ENCODE measurements around the gene PLEKHG7. TPM values are rescaled to one million over a fixed set of nuclear protein-coding genes. Genes with fewer than 3 reads are reported as not detected.

Gene PLEKHG7
- total RNA-seq, 8 experiments from 2014 or later = 0.05 to 0.91 (median 0.20) TPM

DNA sequence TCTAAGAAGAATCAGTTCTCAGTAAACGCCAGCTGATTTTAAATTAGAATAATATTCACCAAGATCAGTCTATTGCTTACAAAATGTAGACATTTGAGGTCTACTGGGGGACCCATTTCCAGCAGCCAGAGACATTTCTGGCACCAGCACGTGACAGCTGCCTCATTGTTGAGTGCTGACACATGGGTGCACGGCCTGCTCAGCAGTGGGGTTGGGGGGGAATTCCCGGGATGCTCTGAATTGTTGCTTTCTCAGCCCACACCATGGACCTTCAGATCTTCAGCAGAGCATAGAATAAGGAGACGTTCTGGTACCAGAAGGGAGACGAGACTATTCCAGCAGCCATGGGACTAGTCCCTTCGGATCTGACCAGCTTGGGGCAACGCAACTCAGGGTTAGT lies 18.3 kb downstream of the PLEKHG7 start:
- Histone ChIP-seq H3K4me1 (replicated peaks in 1 of 2) (no peaks in the 10 kb centered on the region), H3K4me3 (no peak overlapping the region), H3K27ac (no peak overlapping the region)
- in situ Hi-C loops (cut with MboI; ENCODE audit: low pct_unique_long_range_greater_than_20kb in 2 of 9, low sequenced_read_pairs in 9 of 9, unreplicated experiment in 9 of 9) = no loop called here
- ATAC-seq (replicated peaks in 6 of 8) = no peak
- WGBS, 10 experiments = 69 to 100% (median 86%) methylated on average over 1 to 6 of the region's 8 CpGs; no CpG with 5 or more reads in 2 of the 10 experiments

GRCh38 chr12:92721656-92722055 lies 18.9 kb downstream of the PLEKHG7 start:
- no peak overlapping the region for H3K27ac ChIP-seq
- 0 to 100% (median 51%) methylated on average over 1 of the region's 1 CpG; no CpG with 5 or more reads in 4 of the 10 experiments for WGBS, 10 experiments
- in situ Hi-C loops (cut with MboI; ENCODE audit: low pct_unique_long_range_greater_than_20kb in 2 of 9, low sequenced_read_pairs in 9 of 9, unreplicated experiment in 9 of 9) = no loop called here
- peak in 1 of 8 experiments; percentile 21 for ATAC-seq (replicated peaks in 6 of 8)
- H3K4me3 ChIP-seq = no peak overlapping the region
- no peaks in the 10 kb centered on the region for H3K4me1 ChIP-seq (replicated peaks in 1 of 2)

DNA sequence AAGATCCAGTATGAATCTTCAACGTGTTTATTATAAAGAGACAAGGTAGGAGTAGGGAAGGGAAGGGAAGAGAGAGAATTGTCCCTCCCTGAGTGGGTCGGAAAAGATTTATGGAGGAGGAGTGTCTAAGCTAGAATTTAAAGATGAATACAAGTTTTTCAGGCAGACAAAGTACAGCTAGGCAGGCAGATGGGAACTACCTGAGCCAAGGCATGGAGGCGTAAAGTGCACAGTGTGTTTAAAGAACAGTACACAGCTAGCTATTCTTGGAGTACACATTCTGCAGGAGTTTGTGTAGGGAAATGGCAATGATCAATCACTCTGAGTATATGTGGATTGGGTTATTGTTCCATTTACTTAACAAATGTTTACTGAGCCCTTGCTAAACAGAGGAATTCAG lies 20.1 kb downstream of the PLEKHG7 start:
- H3K4me1 ChIP-seq (replicated peaks in 1 of 2) = no peaks in the 10 kb centered on the region
- no peak for ATAC-seq (replicated peaks in 6 of 8)
- WGBS, 10 experiments = 42 to 100% (median 80%) methylated on average over 1 to 3 of the region's 3 CpGs; no CpG with 5 or more reads in 1 of the 10 experiments
- in situ Hi-C loops (cut with MboI; ENCODE audit: low pct_unique_long_range_greater_than_20kb in 2 of 9, low sequenced_read_pairs in 9 of 9, unreplicated experiment in 9 of 9) = no loop called here
- no peak overlapping the region for H3K27ac ChIP-seq
- no peak overlapping the region for H3K4me3 ChIP-seq

DNA sequence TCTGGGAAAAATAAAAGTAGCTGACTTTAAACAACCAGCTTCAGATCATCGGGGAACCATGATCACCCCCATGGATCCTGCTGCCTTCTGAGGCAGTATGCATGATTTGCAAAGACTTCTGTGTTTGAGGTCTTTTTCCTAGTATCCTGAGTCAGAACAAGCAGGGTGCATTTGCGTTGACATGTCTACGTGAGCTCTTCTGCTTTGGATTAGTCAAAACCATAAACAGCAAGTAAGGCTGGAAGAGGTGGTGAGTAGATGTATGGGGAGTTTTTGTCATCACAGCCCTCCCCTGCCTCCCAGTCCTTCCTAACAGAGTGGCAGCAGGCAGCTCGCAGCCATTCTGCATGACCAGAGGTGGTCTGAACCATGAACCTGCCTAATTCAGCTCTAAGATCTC lies 24.1 kb downstream of the PLEKHG7 start:
- Histone ChIP-seq H3K27ac (no peak overlapping the region), H3K4me3 (no peak overlapping the region), H3K4me1 (replicated peaks in 1 of 2) (no peaks in the 10 kb centered on the region)
- peak in 1 of 8 experiments; percentile 51 for ATAC-seq (replicated peaks in 6 of 8)
- in situ Hi-C loops (cut with MboI; ENCODE audit: low pct_unique_long_range_greater_than_20kb in 2 of 9, low sequenced_read_pairs in 9 of 9, unreplicated experiment in 9 of 9) = no loop called here
- WGBS, 10 experiments = 20 to 100% (median 60%) methylated on average over 1 to 4 of the region's 4 CpGs; no CpG with 5 or more reads in 1 of the 10 experiments

DNA sequence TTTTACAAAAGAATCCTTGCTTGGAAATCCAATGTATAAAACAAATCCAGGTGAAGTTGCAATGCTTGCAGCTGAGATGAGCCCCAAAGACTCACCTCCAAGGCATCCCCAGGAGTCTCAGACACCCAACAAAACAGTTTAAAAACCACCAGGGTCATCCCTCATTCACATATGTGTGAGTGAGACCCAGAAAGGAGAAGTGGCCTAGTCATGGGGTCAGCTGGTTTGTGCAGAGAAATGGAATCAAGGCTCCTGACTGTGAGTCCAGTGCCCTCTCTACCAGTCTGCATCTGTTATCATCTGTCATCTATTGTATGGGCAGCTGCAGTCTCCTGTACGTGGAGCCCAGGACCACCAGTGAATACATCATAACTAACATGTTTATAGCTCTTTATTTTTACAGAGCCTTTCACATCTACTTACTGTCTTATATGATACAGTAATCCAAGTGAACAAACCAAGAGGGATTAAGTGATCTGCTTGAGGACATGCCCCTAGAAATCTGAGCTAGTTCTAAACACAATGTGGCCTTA lies 27.1 kb downstream of the PLEKHG7 start:
- no peak for ATAC-seq (replicated peaks in 6 of 8)
- in situ Hi-C loops (cut with MboI; ENCODE audit: low pct_unique_long_range_greater_than_20kb in 2 of 9, low sequenced_read_pairs in 9 of 9, unreplicated experiment in 9 of 9) = no loop called here
- WGBS, 10 experiments = 40 to 57% (median 50%) methylated on average over 1 of the region's 1 CpG; no CpG with 5 or more reads in 7 of the 10 experiments

GRCh38 chr12:92730758-92731157 lies 28.0 kb downstream of the PLEKHG7 start:
- no peak for ATAC-seq (replicated peaks in 6 of 8)
- Histone ChIP-seq H3K4me1 (replicated peaks in 1 of 2) (peaks cover 0 to 6% of the 10 kb centered on the region in 2 donors), H3K4me3 (no peak overlapping the region), H3K27ac (no peak overlapping the region)
- in situ Hi-C loops (cut with MboI; ENCODE audit: low pct_unique_long_range_greater_than_20kb in 2 of 9, low sequenced_read_pairs in 9 of 9, unreplicated experiment in 9 of 9) = no loop called here
- WGBS, 10 experiments = 67 to 100% (median 90%) methylated on average over 1 to 4 of the region's 5 CpGs; no CpG with 5 or more reads in 4 of the 10 experiments

More for the DNA sequence above, 27.1 kb downstream of the PLEKHG7 start:
- Histone ChIP-seq H3K27ac (no peak overlapping the region), H3K4me3 (no peak overlapping the region), H3K4me1 (replicated peaks in 1 of 2) (peaks cover 0 to 6% of the 10 kb centered on the region in 2 donors)

GRCh38 chr12:92732216-92732615 lies 29.4 kb downstream of the PLEKHG7 start:
- 57 to 100% (median 88%) methylated on average over 2 to 5 of the region's 5 CpGs; no CpG with 5 or more reads in 1 of the 10 experiments for WGBS, 10 experiments
- H3K4me1 ChIP-seq (replicated peaks in 1 of 2) = peaks cover 0 to 6% of the 10 kb centered on the region in 2 donors
- in situ Hi-C loops (cut with MboI; ENCODE audit: low pct_unique_long_range_greater_than_20kb in 2 of 9, low sequenced_read_pairs in 9 of 9, unreplicated experiment in 9 of 9) = no loop called here
- H3K27ac ChIP-seq = no peak overlapping the region
- no peak for ATAC-seq (replicated peaks in 6 of 8)
- H3K4me3 ChIP-seq = no peak overlapping the region

GRCh38 chr12:92732716-92733115 lies 29.9 kb downstream of the PLEKHG7 start:
- peaks cover 0 to 6% of the 10 kb centered on the region in 2 donors for H3K4me1 ChIP-seq (replicated peaks in 1 of 2)
- no peak overlapping the region for H3K27ac ChIP-seq
- ATAC-seq (replicated peaks in 6 of 8) = no peak
- H3K4me3 ChIP-seq = no peak overlapping the region
- in situ Hi-C loops (cut with MboI; ENCODE audit: low pct_unique_long_range_greater_than_20kb in 2 of 9, low sequenced_read_pairs in 9 of 9, unreplicated experiment in 9 of 9) = no loop called here
- WGBS, 10 experiments = 40 to 100% (median 74%) methylated on average over 2 to 6 of the region's 6 CpGs; no CpG with 5 or more reads in 4 of the 10 experiments

GRCh38 chr12:92733181-92733580 lies 30.4 kb downstream of the PLEKHG7 start:
- no peak for ATAC-seq (replicated peaks in 6 of 8)
- no peak overlapping the region for H3K4me3 ChIP-seq
- WGBS, 10 experiments = 0 to 100% (median 76%) methylated on average over 1 to 6 of the region's 6 CpGs; no CpG with 5 or more reads in 3 of the 10 experiments
- H3K27ac ChIP-seq = no peak overlapping the region
- in situ Hi-C loops (cut with MboI; ENCODE audit: low pct_unique_long_range_greater_than_20kb in 2 of 9, low sequenced_read_pairs in 9 of 9, unreplicated experiment in 9 of 9) = no loop called here
- H3K4me1 ChIP-seq (replicated peaks in 1 of 2) = peaks cover 0 to 6% of the 10 kb centered on the region in 2 donors

- ATAC-seq (replicated peaks in 6 of 8) = no peak
- Histone ChIP-seq H3K27ac (no peak overlapping the region), H3K4me1 (replicated peaks in 1 of 2) (peaks cover 0 to 6% of the 10 kb centered on the region in 2 donors), H3K4me3 (no peak overlapping the region)
- in situ Hi-C loops (cut with MboI; ENCODE audit: low pct_unique_long_range_greater_than_20kb in 2 of 9, low sequenced_read_pairs in 9 of 9, unreplicated experiment in 9 of 9) = no loop called here
- WGBS, 10 experiments = 17 to 90% (median 69%) methylated on average over 1 to 3 of the region's 3 CpGs
These were observed 30.9 kb downstream of the PLEKHG7 start for GRCh38 chr12:92733661-92734060.

- H3K4me3 ChIP-seq = no peak overlapping the region
- WGBS, 10 experiments = 11 to 100% (median 75%) methylated on average over 1 to 3 of the region's 3 CpGs
- H3K4me1 ChIP-seq (replicated peaks in 1 of 2) = peaks cover 0 to 6% of the 10 kb centered on the region in 2 donors
- ATAC-seq (replicated peaks in 6 of 8) = peak in 5 of 8 experiments; percentile 24 to 95 (median 81)
- no peak overlapping the region for H3K27ac ChIP-seq
- in situ Hi-C loops (cut with MboI; ENCODE audit: low pct_unique_long_range_greater_than_20kb in 2 of 9, low sequenced_read_pairs in 9 of 9, unreplicated experiment in 9 of 9) = no loop called here
These were observed 32.4 kb downstream of the PLEKHG7 start for GRCh38 chr12:92735131-92735721.

DNA sequence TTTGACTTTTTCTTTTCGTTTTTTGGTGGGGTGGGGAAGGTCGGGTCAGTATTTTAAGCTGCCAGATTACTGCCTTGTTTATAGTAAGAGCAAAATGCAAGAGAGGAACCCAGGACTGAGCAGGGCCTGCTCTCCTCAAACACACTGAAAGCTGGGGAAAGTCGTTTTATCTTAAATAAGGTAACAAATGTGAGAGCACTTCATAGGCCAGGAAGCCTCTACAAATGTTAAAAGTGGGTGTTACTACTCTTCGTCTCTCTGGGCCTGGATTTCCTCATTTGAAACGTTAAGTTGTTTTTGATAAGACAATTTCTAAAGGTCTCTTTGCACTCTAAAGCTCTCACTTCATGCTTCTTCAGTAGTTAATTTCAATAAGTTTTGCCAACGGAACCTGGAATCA lies 33.8 kb downstream of the PLEKHG7 start:
- H3K27ac ChIP-seq = no peak overlapping the region
- H3K4me3 ChIP-seq = no peak overlapping the region
- in situ Hi-C loops (cut with MboI; ENCODE audit: low pct_unique_long_range_greater_than_20kb in 2 of 9, low sequenced_read_pairs in 9 of 9, unreplicated experiment in 9 of 9) = no loop called here
- no peak for ATAC-seq (replicated peaks in 6 of 8)
- 50 to 90% (median 87%) methylated on average over 1 to 6 of the region's 6 CpGs for WGBS, 10 experiments
- H3K4me1 ChIP-seq (replicated peaks in 1 of 2) = peaks cover 0 to 6% of the 10 kb centered on the region in 2 donors

GRCh38 chr12:92737855-92738850 lies 35.4 kb downstream of the PLEKHG7 start:
- Histone ChIP-seq H3K4me1 (replicated peaks in 1 of 2) (no peaks in the 10 kb centered on the region), H3K4me3 (no peak overlapping the region), H3K27ac (no peak overlapping the region)
- in situ Hi-C loops (cut with MboI; ENCODE audit: low pct_unique_long_range_greater_than_20kb in 2 of 9, low sequenced_read_pairs in 9 of 9, unreplicated experiment in 9 of 9) = no loop called here
- no peak for ATAC-seq (replicated peaks in 6 of 8)
- WGBS, 10 experiments = 37 to 100% (median 81%) methylated on average over 2 to 6 of the region's 7 CpGs; no CpG with 5 or more reads in 2 of the 10 experiments
